GM23248 (cell line): ENCODE measurements around the gene CATSPERB.

ENCODE experiments used
- EZH2 ChIP-seq: fragments of 200-600 bp; sonication (generic); IDR thresholded peaks from 2 replicates; pipeline ENCODE4 v1.6.1; 2018; ENCODE audit warnings: antibody characterized with exemption, mild to moderate bottlenecking; ENCODE audit not compliant: insufficient read depth, poor library complexity, severe bottlenecking
- EZH2phosphoT487 ChIP-seq: fragments of 200-600 bp; sonication (generic); IDR thresholded peaks from 2 replicates; pipeline ENCODE4 v1.6.1; 2018; ENCODE audit warnings: antibody characterized with exemption, moderate library complexity, mild to moderate bottlenecking, low read depth; ENCODE audit not compliant: insufficient read depth

GRCh38 chr14:91577632-91578233, 154.2 kb downstream of the CATSPERB start:
- TF ChIP-seq EZH2 (no peak), EZH2phosphoT487 (no peak)
